ENCODE results near the gene PNPO. TPM values are rescaled to one million over a fixed set of nuclear protein-coding genes. Genes with fewer than 3 reads are reported as not detected.

Gene PNPO
- polyA plus RNA-seq, 1 experiment: 14.5 TPM

DNA sequence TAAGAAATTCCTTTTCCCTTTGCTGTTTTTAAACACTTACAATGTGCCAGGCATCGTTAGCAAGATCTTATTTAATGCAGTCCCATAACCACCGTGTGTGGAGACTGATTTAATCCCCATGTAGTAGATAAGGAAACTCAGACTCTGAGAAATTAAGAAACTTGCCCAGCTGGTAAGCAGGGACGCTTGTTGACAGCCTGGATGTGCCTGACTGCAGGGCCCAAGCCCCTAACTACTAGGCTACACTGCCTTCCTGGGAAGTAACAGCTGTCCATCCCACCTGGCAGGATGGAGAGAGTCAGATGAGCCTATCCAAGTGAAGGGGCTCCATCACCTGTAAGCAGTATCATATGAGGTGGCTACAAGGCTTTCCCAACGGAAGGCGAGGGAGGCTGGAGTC, 52.6 kb downstream of the PNPO start:
- POLR2A ChIA-PET: no interaction called here
- TF ChIP-seq, protein P1, sequence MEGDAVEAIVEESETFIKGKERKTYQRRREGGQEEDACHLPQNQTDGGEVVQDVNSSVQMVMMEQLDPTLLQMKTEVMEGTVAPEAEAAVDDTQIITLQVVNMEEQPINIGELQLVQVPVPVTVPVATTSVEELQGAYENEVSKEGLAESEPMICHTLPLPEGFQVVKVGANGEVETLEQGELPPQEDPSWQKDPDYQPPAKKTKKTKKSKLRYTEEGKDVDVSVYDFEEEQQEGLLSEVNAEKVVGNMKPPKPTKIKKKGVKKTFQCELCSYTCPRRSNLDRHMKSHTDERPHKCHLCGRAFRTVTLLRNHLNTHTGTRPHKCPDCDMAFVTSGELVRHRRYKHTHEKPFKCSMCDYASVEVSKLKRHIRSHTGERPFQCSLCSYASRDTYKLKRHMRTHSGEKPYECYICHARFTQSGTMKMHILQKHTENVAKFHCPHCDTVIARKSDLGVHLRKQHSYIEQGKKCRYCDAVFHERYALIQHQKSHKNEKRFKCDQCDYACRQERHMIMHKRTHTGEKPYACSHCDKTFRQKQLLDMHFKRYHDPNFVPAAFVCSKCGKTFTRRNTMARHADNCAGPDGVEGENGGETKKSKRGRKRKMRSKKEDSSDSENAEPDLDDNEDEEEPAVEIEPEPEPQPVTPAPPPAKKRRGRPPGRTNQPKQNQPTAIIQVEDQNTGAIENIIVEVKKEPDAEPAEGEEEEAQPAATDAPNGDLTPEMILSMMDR (IDR thresholded peaks at IDR 0.05; ENCODE audit: low read depth, low read length): no peak

DNA sequence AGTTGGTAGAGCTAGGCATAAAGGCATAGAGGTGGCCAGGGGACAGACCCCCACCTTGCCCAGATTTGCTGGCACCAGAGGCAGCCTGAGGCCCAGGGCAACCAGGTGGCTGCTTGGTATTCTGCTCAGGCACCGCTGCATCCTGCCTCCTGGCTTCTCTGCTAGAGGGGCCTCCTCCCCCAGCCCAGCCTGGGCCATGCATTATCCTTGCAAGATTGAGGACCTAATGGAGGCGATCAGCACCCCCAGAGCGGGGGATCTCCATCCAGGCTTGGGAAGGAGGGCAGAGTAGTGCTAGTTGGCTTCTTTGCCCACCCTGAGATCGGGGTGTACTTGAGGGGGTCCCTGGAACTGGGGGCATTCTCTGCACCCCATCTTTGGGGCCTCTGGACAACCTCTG, 53.4 kb downstream of the PNPO start:
- POLR2A ChIA-PET: no interaction called here
- Histone ChIP-seq H3K4me3 (ENCODE audit: low read depth, low read length) (no peak overlapping the region), H3K27ac (ENCODE audit: low read depth, low read length) (no peak overlapping the region), H3K27me3 (ENCODE audit: control insufficient read depth, insufficient read depth, low read length) (peaks cover 10% of the 10 kb centered on the region), H3K9me3 (ENCODE audit: control insufficient read depth, insufficient read depth, low read length) (no peaks in the 10 kb centered on the region)
- DNase-seq (ENCODE audit: low read depth, low spot score): no peak
- CTCF ChIA-PET: interaction anchor here (0.7 to 2.7 kb wide), 4 partner anchors 16 to 1713 kb away, joined by 5 to 10 read pairs (median 8); partner anchors contain the start of gene CDK5RAP3
- TF ChIP-seq, protein P1 (IDR thresholded peaks at IDR 0.05; ENCODE audit: low read depth, low read length): no peak

More for the DNA sequence above, 52.6 kb downstream of the PNPO start:
- no peak for DNase-seq (ENCODE audit: low read depth, low spot score)
- H3K27me3 ChIP-seq (ENCODE audit: control insufficient read depth, insufficient read depth, low read length): peaks cover 10% of the 10 kb centered on the region
- CTCF ChIA-PET: interaction anchor here (1.2 to 2.7 kb wide), 3 partner anchors 15 to 47 kb away, joined by 5 to 10 read pairs (median 9); partner anchors contain the start of gene CDK5RAP3
- no peaks in the 10 kb centered on the region for H3K9me3 ChIP-seq (ENCODE audit: control insufficient read depth, insufficient read depth, low read length)
- H3K4me3 ChIP-seq (ENCODE audit: low read depth, low read length): no peak overlapping the region
- no peak overlapping the region for H3K27ac ChIP-seq (ENCODE audit: low read depth, low read length)

DNA sequence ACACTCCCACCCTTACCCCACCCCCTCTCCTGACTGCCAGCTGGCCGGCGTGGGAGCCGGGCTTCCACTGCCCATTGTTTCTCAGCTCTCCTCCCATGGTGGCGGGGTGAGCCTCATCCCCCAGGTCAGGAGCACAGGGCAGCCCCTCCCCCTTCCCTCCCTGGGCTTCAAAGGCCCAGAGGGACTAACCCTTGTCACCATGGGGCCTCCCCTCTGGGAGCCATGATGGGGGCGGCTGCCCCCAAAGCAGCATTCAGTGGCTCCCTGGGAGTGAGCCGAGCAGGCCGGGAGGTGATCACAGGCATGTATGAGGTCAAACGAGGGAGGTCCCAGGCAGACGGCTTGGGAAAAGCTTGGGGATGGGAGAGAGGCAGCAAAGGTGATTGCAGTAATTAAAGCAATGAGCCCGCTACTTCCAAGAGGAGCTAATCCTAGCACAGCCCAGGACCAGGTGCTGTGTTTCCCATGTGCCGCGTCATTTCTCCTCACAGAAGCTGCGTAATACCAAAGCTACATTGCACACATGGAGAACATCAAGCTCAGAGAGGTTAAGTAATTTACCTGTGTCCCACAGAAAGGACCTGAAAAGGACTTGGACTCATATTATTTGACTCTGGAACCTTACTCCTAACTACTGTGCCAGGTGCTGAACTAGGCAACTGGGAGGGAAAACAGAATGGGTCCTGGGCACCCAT, 54.0 kb downstream of the PNPO start:
- POLR2A ChIA-PET: no interaction called here
- CTCF ChIA-PET: interaction anchor here (0.7 to 1.9 kb wide), 4 partner anchors 17 to 1712 kb away, joined by 3 to 9 read pairs (median 6); no protein-coding TSS in a partner anchor
- H3K27ac ChIP-seq (ENCODE audit: low read depth, low read length): no peak overlapping the region

DNA sequence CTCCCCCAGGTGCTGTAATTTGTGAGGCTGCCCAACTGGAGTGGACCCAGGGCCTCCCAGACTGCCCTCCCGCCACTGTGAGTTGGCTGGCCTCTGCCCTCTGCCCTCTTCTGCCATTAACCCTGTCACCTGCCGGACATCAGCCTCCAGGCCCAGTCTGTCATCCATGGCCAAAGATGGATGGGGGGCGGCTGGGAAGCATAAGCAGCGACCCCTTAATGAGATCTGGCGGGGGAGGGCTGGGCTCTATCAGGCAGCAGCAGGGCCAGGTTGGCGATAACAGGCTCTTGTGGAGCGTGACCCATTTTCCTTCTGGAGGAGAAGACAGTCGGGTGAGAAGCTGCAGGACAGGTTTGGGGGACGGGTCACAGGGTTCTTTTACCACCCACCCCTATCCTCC, 54.8 kb downstream of the PNPO start:
- Histone ChIP-seq H3K27ac (ENCODE audit: low read depth, low read length) (no peak overlapping the region), H3K27me3 (ENCODE audit: control insufficient read depth, insufficient read depth, low read length) (peaks cover 10% of the 10 kb centered on the region), H3K4me3 (ENCODE audit: low read depth, low read length) (no peak overlapping the region), H3K9me3 (ENCODE audit: control insufficient read depth, insufficient read depth, low read length) (no peaks in the 10 kb centered on the region)
- POLR2A ChIA-PET: interaction anchor here (0.6 kb wide), 1 partner anchor 128 kb away, joined by 4 read pairs; no protein-coding TSS in a partner anchor
- TF ChIP-seq, protein P1 (IDR thresholded peaks at IDR 0.05; ENCODE audit: low read depth, low read length): no peak
- CTCF ChIA-PET: interaction anchor here (1.3 kb wide), 1 partner anchor 21 kb away, joined by 3 read pairs; no protein-coding TSS in a partner anchor
- DNase-seq (ENCODE audit: low read depth, low spot score): no peak

More for the DNA sequence above, 54.0 kb downstream of the PNPO start:
- H3K4me3 ChIP-seq (ENCODE audit: low read depth, low read length): no peak overlapping the region
- TF ChIP-seq, protein P1 (IDR thresholded peaks at IDR 0.05; ENCODE audit: low read depth, low read length): no peak
- no peaks in the 10 kb centered on the region for H3K9me3 ChIP-seq (ENCODE audit: control insufficient read depth, insufficient read depth, low read length)
- DNase-seq (ENCODE audit: low read depth, low spot score): no peak
- peaks cover 10% of the 10 kb centered on the region for H3K27me3 ChIP-seq (ENCODE audit: control insufficient read depth, insufficient read depth, low read length)

DNA sequence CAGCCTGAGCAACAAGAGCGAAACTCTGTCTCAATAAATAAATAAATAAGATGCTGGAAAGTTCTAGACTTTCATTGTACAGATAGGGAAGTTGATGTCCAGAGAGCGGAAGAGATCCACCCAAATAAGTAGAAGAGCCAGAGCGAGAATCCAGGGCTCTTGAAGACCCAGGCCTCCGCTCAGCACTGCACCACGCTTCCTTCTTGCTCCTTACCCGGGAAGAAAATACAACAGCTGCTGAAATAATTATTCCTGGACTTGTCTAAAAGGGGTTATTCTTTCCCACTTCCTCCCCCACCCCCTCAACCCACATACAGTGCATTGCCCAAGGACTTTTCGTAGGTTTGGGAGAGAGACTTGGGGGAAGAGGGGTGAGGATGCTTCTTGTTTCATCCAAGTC, 56.2 kb downstream of the PNPO start:
- TF ChIP-seq, protein P1 (IDR thresholded peaks at IDR 0.05; ENCODE audit: low read depth, low read length): no peak
- Histone ChIP-seq H3K27ac (ENCODE audit: low read depth, low read length) (no peak overlapping the region), H3K4me3 (ENCODE audit: low read depth, low read length) (no peak overlapping the region), H3K9me3 (ENCODE audit: control insufficient read depth, insufficient read depth, low read length) (no peaks in the 10 kb centered on the region), H3K27me3 (ENCODE audit: control insufficient read depth, insufficient read depth, low read length) (peaks cover 10% of the 10 kb centered on the region)
- no peak for DNase-seq (ENCODE audit: low read depth, low spot score)
- ChIA-PET CTCF (no interaction called here), POLR2A (no interaction called here)
